Ishikawa (cell line): ENCODE results near the gene ACTG2.

Experiments used
- CEBPB ChIP-seq: IDR thresholded peaks from 2 replicates; pipeline ENCODE4 v1.6.1; 2012
- CREB1 ChIP-seq: IDR thresholded peaks from 2 replicates; pipeline ENCODE4 v1.6.1; 2012; ENCODE audit warnings: low read depth
- EP300 ChIP-seq: IDR thresholded peaks from 2 replicates; pipeline ENCODE4 v1.6.1; 2012; ENCODE audit warnings: borderline replicate concordance
- FOXM1 ChIP-seq: IDR thresholded peaks from 2 replicates; pipeline ENCODE4 v1.6.1; 2012; ENCODE audit warnings: low read depth, borderline replicate concordance
- NFIC ChIP-seq: IDR thresholded peaks from 2 replicates; pipeline ENCODE4 v1.6.1; 2012
- RAD21 ChIP-seq: IDR thresholded peaks from 2 replicates; pipeline ENCODE4 v1.6.1; 2012; ENCODE audit warnings: low read depth
- TAF1 ChIP-seq: IDR thresholded peaks from 2 replicates; pipeline ENCODE4 v1.6.1; 2012; ENCODE audit warnings: low read depth, mild to moderate bottlenecking
- TF ChIP-seq, protein P1 (sequence below): IDR thresholded peaks from 2 replicates; pipeline ENCODE4 v1.6.1; 2012
- TF ChIP-seq, protein P2 (sequence below): IDR thresholded peaks from 2 replicates; pipeline ENCODE4 v1.6.1; 2012; ENCODE audit warnings: low read depth, mild to moderate bottlenecking

DNA sequence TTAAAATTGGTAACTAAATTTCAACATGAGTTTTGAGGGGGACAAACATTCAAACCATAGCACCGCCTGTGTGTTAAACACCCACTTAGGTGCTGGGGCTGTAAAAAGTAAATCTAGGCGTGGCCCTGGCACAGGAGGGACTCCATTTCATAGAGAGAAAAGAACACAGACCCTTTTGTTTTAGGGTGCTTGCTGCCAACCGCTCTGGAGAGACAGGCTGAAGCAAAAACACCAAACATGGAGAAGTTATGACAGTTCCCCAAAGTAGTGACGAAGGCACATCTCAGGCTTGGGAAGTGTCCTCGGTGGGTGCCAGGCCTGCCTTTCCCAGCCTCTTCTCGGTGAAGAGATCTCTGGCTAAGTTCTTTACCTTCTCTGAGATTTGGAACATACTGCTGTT is 5.1 kb downstream of the ACTG2 start:
- TF ChIP-seq FOXM1: no peak
- TF ChIP-seq RAD21: no peak
- TF ChIP-seq CEBPB: no peak
- TF ChIP-seq NFIC: no peak
- TF ChIP-seq, protein P1, sequence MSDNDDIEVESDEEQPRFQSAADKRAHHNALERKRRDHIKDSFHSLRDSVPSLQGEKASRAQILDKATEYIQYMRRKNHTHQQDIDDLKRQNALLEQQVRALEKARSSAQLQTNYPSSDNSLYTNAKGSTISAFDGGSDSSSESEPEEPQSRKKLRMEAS: no peak
- no peak for TF ChIP-seq EP300
- no peak for TF ChIP-seq TAF1
- no peak for TF ChIP-seq CREB1
- TF ChIP-seq, protein P2, sequence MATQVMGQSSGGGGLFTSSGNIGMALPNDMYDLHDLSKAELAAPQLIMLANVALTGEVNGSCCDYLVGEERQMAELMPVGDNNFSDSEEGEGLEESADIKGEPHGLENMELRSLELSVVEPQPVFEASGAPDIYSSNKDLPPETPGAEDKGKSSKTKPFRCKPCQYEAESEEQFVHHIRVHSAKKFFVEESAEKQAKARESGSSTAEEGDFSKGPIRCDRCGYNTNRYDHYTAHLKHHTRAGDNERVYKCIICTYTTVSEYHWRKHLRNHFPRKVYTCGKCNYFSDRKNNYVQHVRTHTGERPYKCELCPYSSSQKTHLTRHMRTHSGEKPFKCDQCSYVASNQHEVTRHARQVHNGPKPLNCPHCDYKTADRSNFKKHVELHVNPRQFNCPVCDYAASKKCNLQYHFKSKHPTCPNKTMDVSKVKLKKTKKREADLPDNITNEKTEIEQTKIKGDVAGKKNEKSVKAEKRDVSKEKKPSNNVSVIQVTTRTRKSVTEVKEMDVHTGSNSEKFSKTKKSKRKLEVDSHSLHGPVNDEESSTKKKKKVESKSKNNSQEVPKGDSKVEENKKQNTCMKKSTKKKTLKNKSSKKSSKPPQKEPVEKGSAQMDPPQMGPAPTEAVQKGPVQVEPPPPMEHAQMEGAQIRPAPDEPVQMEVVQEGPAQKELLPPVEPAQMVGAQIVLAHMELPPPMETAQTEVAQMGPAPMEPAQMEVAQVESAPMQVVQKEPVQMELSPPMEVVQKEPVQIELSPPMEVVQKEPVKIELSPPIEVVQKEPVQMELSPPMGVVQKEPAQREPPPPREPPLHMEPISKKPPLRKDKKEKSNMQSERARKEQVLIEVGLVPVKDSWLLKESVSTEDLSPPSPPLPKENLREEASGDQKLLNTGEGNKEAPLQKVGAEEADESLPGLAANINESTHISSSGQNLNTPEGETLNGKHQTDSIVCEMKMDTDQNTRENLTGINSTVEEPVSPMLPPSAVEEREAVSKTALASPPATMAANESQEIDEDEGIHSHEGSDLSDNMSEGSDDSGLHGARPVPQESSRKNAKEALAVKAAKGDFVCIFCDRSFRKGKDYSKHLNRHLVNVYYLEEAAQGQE: no peak
